Frontal cortex (tissue), 4 donors: ENCODE measurements around the gene THBS4. TPM values are rescaled to one million over a fixed set of nuclear protein-coding genes. Genes with fewer than 3 reads are reported as not detected.
"Not testable (repeated sequence)": the region's sequence is repeated elsewhere in the genome, so short reads cannot be mapped to it uniquely, and the experiment has no call there.

ENCODE experiments used
- DNase-seq, 2 donors: peaks; one replicate each; pipeline ENCODE4 v3.0.0; 2012; ENCODE audit warnings: low spot score in 2 of 2
- FAIRE-seq: peaks from 2 replicates; lab custom pipeline; 2012; peaks lifted over from hg19 to GRCh38; lab: Jason Lieb, UNC
- small RNA-seq: library from RNA; depleted of rRNA; stranded (forward); fragments of <200 nt; gene quantifications from one replicate; pipeline ENCODE3, GENCODE V24; 2014
- total RNA-seq: library from RNA; depleted of rRNA; stranded (reverse); fragments of >200 nt; gene quantifications from one replicate; pipeline ENCODE4 v1.2.3, GENCODE V29; 2014
- donor health status: control.
- donor health status: control.
- donor health status: control.

The THBS4 gene
- total RNA-seq, 1 donor from 2014 or later: 2.0 TPM

DNA sequence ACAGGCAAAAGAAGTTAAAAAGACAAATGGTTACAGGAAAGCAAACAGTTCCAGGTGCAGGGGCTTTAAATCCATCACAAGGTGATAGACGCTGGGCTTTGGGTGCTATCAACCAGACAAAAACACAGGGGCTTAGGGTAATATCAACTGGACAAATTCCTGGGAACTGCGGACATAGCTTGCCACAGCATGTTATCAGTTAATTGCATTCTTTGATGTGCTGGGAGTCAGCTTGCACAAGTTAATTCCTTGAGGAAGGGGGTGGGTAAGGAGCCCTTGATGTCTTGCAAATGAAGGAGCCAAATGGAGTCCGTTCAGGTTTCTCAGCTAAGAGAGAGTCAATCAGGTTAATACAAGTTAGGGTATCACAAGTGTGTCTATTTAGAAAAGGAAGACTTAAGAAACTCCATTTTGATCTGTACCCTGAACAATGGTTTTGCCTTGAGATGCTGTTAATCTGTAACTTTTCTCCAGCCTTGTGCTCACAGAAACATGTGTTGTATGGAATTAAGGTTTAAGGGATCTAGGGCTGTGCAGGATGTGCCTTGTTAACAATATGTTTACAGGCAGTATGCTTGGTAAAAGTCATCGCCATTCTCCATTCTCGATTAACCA, 76.3 kb downstream of the THBS4 start:
- not testable (repeated sequence) for DNase-seq, FAIRE-seq

DNA sequence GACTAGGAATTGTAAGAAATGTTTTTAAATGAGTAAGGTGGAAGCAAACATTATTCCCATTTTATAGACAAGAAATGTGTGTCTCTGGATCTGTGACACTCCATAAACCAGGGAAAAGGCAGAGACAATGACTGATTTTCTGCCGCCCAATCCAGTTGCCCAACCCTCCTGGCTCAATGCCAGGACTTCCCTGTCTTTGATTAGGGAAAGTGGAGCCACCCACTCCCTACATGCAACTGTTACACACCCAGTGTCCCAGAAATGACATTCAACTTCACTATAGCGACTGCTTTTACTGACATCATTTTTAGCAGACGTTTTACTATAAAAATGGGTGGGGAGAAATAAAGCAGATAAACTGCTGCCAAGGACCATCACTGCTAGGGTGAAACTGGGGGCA, 79.7 kb downstream of the THBS4 start:
- FAIRE-seq (no peak), DNase-seq (no peak)

DNA sequence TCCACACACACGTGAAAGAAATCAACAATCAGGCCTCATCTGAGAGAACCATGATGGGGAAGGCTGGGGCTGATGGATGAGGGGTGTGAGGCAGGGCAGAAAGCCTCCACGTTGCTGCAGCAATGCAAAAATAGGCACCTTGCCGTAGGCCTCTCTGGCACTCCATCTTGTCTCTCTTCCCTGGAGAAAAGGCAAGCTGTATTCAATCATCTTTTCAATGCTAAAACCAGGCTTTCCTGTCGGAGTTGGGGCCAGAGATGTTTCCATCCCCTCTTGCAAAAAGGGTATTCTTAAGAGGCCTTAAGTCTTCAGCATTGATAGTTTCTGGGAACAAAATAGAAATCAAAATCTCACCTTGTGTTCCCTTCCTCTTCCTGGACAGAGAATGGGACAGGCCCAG, 80.9 kb downstream of the THBS4 start:
- no peak for DNase-seq
- FAIRE-seq: no peak

DNA sequence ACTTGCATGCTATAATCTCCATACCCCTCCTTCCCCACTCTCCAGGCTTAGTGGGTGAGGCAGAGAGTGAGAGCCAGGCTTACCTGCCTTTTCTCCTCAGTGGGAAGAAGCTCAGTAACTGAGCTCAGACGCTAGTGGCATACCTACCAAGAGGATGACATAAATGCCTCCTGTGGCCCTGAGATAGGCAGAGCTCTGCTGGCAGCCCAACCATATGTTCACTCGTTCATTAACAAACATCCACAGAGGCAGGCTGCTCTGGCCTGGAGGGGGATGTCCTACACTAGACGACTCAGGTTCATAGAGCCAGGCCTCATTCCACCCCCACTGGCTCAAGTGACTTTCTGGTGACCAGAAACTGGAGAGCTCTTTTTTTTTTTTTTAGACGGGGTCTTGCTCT, 81.3 kb downstream of the THBS4 start:
- no peak for DNase-seq
- FAIRE-seq: no peak

DNA sequence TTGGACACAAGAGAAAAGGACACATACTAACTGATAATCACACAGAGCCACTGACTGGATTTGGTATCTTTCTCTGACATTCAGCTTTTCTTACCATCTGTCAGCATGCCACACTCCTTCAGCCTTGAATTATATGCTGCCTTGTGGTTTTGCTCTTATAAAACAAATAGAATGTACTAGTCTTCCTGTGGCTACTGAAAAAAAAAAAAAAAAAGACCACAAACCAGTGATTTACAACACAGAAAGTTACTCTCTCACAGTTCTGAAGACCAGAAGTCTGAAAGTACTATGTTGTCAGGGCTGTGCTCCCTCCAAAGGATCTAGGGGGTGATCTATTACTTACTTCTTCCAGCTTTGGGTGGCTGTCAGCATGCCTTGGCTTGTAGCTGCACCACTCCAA, 82.3 kb downstream of the THBS4 start:
- DNase-seq: no peak
- no peak for FAIRE-seq

DNA sequence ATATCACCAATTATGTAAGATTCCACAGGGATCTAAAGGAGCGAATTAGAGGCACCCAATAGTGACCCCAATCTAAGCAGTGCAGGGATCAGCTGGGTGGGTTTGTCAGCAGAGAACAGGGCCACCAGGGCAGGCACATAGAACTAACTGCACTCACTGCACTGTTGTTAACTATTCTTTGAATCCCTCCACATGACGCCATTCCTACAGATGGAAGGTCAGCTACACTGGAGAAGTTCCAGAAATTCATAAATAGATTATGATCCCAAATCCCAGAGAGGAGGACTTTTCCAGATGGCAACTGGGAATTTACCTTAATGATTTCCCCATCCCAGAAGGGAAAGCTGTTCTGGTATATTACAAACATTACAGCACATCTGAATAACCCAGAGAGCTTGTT, 84.2 kb downstream of the THBS4 start:
- FAIRE-seq: no peak
- DNase-seq: no peak

DNA sequence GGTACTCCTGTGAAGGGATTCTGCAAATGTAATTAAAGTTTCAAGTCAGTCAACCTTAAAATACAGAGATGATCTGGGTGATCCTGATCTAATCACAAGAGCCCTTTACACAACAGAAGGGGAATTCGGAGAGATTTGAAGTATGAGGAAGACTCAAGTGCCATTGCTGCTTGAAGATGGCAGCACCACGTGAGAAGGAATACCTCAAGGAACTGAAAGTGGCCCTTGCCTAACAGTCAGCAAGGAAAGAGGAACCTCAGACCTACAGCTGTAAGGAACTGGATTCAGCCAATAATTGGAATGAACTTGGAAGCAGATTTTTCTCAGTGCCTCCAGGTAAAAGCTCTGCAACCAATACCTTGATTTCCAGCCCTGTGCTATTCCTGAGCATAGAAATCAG, 87.4 kb downstream of the THBS4 start:
- DNase-seq (no peak), FAIRE-seq (no peak)

DNA sequence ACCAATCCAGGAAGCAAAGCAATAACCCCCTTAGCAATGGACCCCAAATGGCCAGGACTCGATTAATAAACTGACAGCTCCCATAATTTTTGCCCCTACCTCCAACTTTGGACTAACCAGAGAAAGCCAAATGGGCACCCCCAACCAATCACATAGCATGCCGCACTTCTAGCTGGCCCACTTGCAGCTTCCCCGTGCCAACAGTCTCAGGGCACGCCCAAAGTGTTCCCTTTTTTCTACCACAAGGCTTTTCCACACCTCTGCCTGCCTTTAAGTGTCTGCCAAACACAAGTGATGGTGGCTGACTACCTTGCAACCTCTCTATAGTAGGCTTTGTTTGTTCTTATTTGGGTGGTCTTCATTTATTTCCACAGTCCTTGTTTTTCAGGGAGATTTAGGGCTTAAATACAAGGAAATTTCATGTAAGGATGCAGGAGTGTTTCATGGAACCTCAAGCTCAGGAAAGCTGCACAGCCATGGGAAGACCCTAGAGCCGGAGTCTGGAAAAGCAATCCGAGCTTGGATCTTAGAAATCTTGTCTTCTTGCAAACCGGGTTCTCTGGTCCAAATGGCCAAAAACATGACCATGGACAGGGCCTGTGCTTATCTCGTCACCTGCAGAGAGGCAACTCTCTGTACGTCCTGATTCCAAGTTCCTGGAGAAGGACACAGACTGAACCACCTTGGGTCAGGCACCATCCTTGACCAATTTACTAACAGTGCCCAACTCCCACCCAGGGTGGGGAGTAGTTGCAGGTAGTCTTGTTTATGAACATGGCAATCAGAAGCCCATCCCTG, 89.2 kb downstream of the THBS4 start:
- DNase-seq (no peak), FAIRE-seq (no peak)

DNA sequence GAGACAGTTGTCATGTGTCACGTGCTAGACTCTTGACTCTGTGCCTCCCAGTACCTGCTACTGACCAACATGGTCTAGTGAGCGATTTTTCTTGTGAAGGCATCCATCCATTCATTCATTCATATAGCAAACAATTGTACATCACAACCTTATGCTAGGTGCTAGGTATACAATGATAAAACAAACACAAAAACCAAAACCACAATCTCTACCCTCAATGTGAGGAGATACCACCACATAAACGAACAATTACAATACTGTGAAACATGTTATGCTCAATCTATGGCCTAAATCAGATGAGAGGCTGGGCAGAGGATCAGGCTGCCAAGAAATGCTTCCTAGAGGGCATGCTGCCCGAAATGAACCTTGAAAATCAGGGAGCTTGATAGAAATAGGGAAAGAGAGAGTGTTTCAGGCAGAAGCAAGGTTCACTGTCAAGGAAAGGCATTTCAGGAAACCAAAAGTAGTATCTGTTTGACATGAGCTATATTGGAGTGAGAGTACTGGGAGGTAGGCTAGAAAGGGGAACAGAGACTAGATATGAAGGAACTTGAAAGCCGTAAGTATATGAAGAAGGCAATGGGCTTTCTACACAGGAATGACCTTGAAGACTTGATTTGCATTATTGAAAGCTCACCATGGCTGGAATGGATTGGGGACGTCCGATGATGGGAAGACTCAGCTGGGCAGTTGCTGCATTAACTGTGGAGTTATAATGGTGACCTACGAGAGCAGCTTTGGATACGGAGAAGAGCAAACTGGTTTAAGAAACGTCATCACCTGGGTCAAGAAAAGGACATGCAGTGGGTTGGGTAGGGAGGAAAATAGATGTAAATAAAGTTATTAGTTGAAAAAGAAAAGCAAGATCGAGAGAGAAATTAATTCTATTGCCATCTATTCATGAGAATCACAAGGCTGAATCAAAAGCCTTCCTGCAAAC, 90.1 kb downstream of the THBS4 start:
- no peak for FAIRE-seq
- DNase-seq: no peak

DNA sequence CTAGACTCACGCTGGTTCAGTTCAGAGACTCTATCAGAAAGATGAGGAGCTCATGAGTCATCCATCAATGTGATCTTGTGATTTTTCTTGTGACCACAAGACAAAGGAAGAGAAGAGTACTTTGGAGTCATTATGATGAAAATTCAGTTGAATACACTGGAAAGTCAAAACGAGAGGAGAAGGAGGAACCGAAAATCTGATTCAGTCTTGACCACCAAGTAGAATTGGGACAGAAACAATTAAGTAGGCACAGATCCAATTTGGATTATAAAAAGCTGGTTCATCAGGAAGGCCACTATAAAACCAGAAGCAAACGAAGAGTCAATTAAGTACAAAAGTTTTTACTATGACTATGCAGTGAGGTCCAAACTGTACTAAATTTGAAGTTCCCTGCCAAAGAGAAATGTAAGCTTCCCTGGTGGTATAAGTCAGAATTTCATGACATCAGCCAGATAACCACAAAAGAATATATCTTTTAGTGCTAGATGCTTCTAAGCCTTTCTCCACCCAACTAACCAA, 90.9 kb downstream of the THBS4 start:
- DNase-seq: no peak
- FAIRE-seq: no peak

DNA sequence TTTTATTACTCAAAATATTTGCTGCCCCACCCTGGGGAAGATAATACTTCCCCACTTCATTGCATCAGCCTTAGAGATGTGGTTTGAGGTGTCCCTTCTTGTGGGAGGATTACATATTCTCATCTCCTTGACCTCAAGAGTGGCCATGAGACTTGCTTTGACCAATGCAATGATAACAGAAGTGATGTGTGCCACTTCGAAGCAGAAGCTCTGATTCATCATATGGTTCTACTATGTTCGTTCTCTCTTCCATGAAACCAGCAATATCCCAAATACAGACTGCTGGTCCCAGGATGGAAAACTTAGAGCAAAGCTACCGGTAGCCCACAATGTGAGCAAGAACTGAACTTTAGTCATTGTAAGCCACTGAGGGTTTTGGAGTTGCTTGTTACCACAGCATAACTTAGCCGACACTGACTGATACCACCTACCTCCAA, 92.0 kb downstream of the THBS4 start:
- FAIRE-seq: no peak
- DNase-seq: no peak

DNA sequence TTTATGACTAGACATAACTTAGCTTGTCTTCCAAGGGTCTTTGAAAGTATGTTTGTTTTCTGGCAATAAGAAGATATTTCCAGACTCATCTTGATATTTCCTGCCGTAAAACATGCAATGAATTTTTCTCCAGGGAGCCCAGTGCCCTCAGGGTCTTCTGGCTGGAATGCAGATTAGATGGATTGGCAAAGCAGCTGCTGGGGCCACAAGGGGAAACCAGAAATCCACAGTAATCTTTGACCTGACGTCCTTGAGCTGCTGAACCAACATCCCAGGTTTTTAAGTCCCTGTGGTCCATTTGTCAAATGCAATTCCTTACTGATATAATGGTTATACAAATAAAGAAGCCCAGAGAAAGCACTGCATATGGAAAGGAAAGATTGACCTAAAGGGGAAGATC, 93.0 kb downstream of the THBS4 start:
- FAIRE-seq (no peak), DNase-seq (no peak)

DNA sequence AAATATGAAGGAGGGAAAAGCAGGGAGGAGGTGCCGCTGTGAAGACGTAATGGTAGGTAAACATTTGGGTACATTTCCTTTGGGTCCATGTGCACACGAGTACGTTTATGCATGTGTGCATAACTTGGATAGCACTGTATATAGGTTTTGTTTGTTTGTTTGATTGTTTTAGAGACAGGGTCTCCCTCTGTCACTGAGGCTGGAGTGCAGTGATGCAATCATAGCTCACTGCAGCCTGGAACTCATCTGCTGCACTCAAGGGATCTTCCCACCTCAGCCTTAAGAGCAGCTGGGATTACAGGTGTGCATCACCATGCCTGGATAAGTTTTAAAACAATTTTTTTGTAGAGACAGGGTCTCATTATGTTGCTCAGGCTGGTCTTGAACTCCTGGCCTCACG, 94.0 kb downstream of the THBS4 start:
- no peak for FAIRE-seq
- no peak for DNase-seq

Small RNA genes lying within 50 kb of the gene (small RNA-seq; reads per million reads assigned to genes)
- gene TRMT112P2: not detected

Other genes with a start within 250 kb of the THBS4 start
- 14.7 TPM for gene MTX3, start 44.1 kb upstream of the THBS4 start, total RNA-seq
- gene SERINC5, start 220.7 kb downstream of the THBS4 start, total RNA-seq: 44.8 TPM